Left ventricle myocardium inferior (tissue), 1 donor: ENCODE measurements around the gene ADCY3. TPM values are rescaled to one million over a fixed set of nuclear protein-coding genes. Genes with fewer than 3 reads are reported as not detected.
A peak's percentile ranks its signal among the peaks of the same experiment; 100 is the strongest.

Experiments
- DNase-seq: peaks from one replicate; pipeline ENCODE4 v3.0.0-alpha.2; 2020
- H3K27ac ChIP-seq: fragments of 200-600 bp; replicated peaks from 2 replicates; pipeline ENCODE4 v1.8.0; 2021
- H3K27me3 ChIP-seq: fragments of 200-600 bp; 2 replicates; pipeline ENCODE4 v1.8.0; 2021; ENCODE audit warnings: low read depth
- H3K36me3 ChIP-seq: fragments of 200-600 bp; 2 replicates; pipeline ENCODE4 v1.8.0; 2021
- H3K4me1 ChIP-seq: fragments of 200-600 bp; 2 replicates; pipeline ENCODE4 v1.8.0; 2021
- H3K4me3 ChIP-seq: fragments of 200-600 bp; 2 replicates; pipeline ENCODE4 v1.8.0; 2021; ENCODE audit warnings: mild to moderate bottlenecking, moderate library complexity
- H3K9me3 ChIP-seq: fragments of 200-600 bp; replicated peaks from 2 replicates; pipeline ENCODE4 v1.8.0; 2021
- CTCF ChIP-seq: fragments of 200-600 bp; IDR thresholded peaks from 2 replicates; pipeline ENCODE4 v1.8.0; 2021; ENCODE audit warnings: antibody characterized with exemption, mild to moderate bottlenecking, borderline replicate concordance
- intact Hi-C: fragments of 100-400 bp; cut with micrococcal nuclease; formaldehyde crosslinking; loops from one replicate; pipeline ENCODE4 v1.11.0; 2022
- total RNA-seq: library from RNA; stranded (reverse); fragmentation: NEBNext Ultra II Directional; extraction: Animal tissue kit (Norgen Biotek cat#: 25700); gene quantifications from one replicate; pipeline ENCODE4 v1.2.1, GENCODE V29; 2021
- donor health status: DM: no; HTN: yes; CAD: no; lungs with severe emphysema.

ADCY3 gene
- total RNA-seq, 1 donor from 2014 or later: 12.8 TPM

- Histone ChIP-seq H3K4me3 (no peak overlapping the region), H3K9me3 (no peaks in the 10 kb centered on the region), H3K36me3 (no peaks in the 10 kb centered on the region), H3K4me1 (peaks cover 40% of the 10 kb centered on the region), H3K27ac (no peak overlapping the region), H3K27me3 (no peaks in the 10 kb centered on the region)
- intact Hi-C loops: no loop called here
- no peak for DNase-seq
- TF ChIP-seq CTCF: no peak
These were observed 67.0 kb downstream of the ADCY3 start for GRCh38 chr2:24853046-24853445.

GRCh38 chr2:24852431-24853020 is 67.5 kb downstream of the ADCY3 start:
- intact Hi-C loops: no loop called here
- Histone ChIP-seq H3K27me3 (no peaks in the 10 kb centered on the region), H3K27ac (peak overlapping the region; percentile 16), H3K4me3 (no peak overlapping the region), H3K4me1 (peaks cover 39% of the 10 kb centered on the region), H3K9me3 (no peaks in the 10 kb centered on the region), H3K36me3 (no peaks in the 10 kb centered on the region)
- no peak for TF ChIP-seq CTCF
- DNase-seq: peak; percentile 10

GRCh38 chr2:24852026-24852425 is 68.0 kb downstream of the ADCY3 start:
- Histone ChIP-seq H3K27me3 (no peaks in the 10 kb centered on the region), H3K27ac (peak overlapping the region; percentile 66), H3K36me3 (no peaks in the 10 kb centered on the region), H3K9me3 (no peaks in the 10 kb centered on the region), H3K4me3 (no peak overlapping the region), H3K4me1 (peaks cover 34% of the 10 kb centered on the region)
- DNase-seq: peak; percentile 10
- intact Hi-C loops: no loop called here
- TF ChIP-seq CTCF: no peak

GRCh38 chr2:24850944-24851343 is 69.1 kb downstream of the ADCY3 start:
- Histone ChIP-seq H3K27me3 (no peaks in the 10 kb centered on the region), H3K36me3 (no peaks in the 10 kb centered on the region), H3K4me3 (no peak overlapping the region), H3K9me3 (no peaks in the 10 kb centered on the region), H3K4me1 (peaks cover 23% of the 10 kb centered on the region), H3K27ac (peak overlapping the region; percentile 66)
- no peak for TF ChIP-seq CTCF
- DNase-seq: peak; percentile 18
- intact Hi-C loops: no loop called here

GRCh38 chr2:24845691-24846090 is 74.3 kb downstream of the ADCY3 start:
- DNase-seq: no peak
- no peak for TF ChIP-seq CTCF
- no peaks in the 10 kb centered on the region for H3K27me3 ChIP-seq
- intact Hi-C loops: no loop called here
- no peaks in the 10 kb centered on the region for H3K36me3 ChIP-seq
- H3K9me3 ChIP-seq: no peaks in the 10 kb centered on the region
- H3K4me3 ChIP-seq: no peak overlapping the region
- no peak overlapping the region for H3K27ac ChIP-seq
- no peaks in the 10 kb centered on the region for H3K4me1 ChIP-seq
